Ovary (tissue), 3 donors: ENCODE data around the gene IL33.

ENCODE experiments used
- CTCF ChIP-seq, 3 donors: fragments of 450-650 bp in 2 of 3; fragments of 200-600 bp in 1 of 3; IDR thresholded peaks; one replicate each; pipeline versions ENCODE4 v1.5.1 to v1.8.0; 2016 to 2022; ENCODE audit warnings: antibody characterized with exemption in 3 of 3, mild to moderate bottlenecking in 1 of 3
- EP300 ChIP-seq: sonication (generic); formaldehyde crosslinking; IDR thresholded peaks from one replicate; pipeline ENCODE4 v1.6.1; 2017; ENCODE audit warnings: antibody characterized with exemption
- POLR2A ChIP-seq: fragments of 450-650 bp; IDR thresholded peaks from one replicate; pipeline ENCODE4 v1.6.1; 2017; ENCODE audit warnings: antibody characterized with exemption, mild to moderate bottlenecking, moderate library complexity
- donor health status: DM: no; HTN: no; CAD: no.

DNA sequence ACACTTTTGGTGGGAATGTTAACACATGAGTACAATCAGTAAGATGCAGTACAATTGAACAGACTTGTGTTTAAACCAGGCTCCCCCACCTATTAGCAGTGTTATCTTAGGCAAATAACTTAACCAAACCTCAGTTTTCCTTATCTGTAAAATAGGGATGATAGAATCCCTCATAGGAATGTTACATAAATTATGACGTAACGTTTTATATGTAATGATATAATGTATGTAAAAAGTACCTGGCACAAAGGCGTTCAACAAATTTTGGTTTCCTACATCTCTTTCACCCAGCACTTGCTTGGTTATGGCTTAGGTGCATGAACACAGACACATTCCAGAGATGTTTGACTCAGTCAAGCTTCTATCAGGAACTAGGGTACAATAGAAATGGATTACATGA, 26.7 kb upstream of the IL33 start:
- no peak for TF ChIP-seq CTCF (IDR thresholded peaks at IDR 0.05)
- no peak for TF ChIP-seq EP300
- TF ChIP-seq POLR2A = no peak
